HCT116 (cell line): ENCODE data around the gene FBXW8. TPM values are rescaled to one million over a fixed set of nuclear protein-coding genes. Genes with fewer than 3 reads are reported as not detected.

Experiments used
- ATAC-seq: fragments of 200-7000 bp; cut with Tn5 transposase; 2 replicates; pipeline ENCODE4 v1.9.1; 2020; ENCODE audit warnings: mild to moderate bottlenecking, moderate library complexity
- BruUV-seq: library from RNA; stranded (reverse); fragments of 400-500 nt; replicated peaks from 2 replicates; lab custom pipeline; 2021; lab: Mats Ljungman, UMichigan
- CTCF ChIA-PET: fragments of 300-600 bp; sonication (Branson Sonifier 250); formaldehyde crosslinking; loops from one replicate; lab custom pipeline; 2021; ENCODE audit warnings: antibody characterized with exemption; lab: Charles Lee
- POLR2A ChIA-PET: fragments of 300-600, 350-600 bp; sonication (Branson Sonifier 250); formaldehyde crosslinking; loops from one replicate; lab custom pipeline; 2021; ENCODE audit warnings: antibody characterized with exemption; lab: Charles Lee
- RAD21 ChIA-PET, 2 experiments: fragments of 300-600 bp; sonication (Branson Sonifier 250); formaldehyde crosslinking; loops; one replicate each; lab custom pipeline; 2023; ENCODE audit warnings: low total read pairs in 2 of 2; ENCODE audit not compliant: uncharacterized antibody in 2 of 2, unreplicated experiment in 2 of 2, low non-redundant PET in 1 of 2; lab: Charles Lee
- DNase-seq: peaks from one replicate; pipeline ENCODE4 v3.0.0-alpha.2; 2010; ENCODE audit warnings: low read depth, low spot score
- H2AFZ ChIP-seq: fragments of 200-600 bp; shearing (Covaris generic), sonication (generic); 2 replicates; pipeline ENCODE4 v1.6.1; 2017; ENCODE audit warnings: low read depth, mixed run types, mixed read lengths, antibody characterized with exemption, low read length; ENCODE audit not compliant: poor library complexity, severe bottlenecking
- H3K27ac ChIP-seq: 2 replicates; pipeline ENCODE4 v1.5.1; 2012; ENCODE audit warnings: low read depth, low read length
- H3K27me3 ChIP-seq: fragments of 200-600 bp; sonication (generic); 2 replicates; pipeline ENCODE4 v1.6.1; 2016; ENCODE audit warnings: mixed run types, low read length, mixed read lengths; ENCODE audit not compliant: insufficient read depth
- H3K36me3 ChIP-seq, 2 experiments: fragments of 200-500 bp in 1 of 2; fragments of 200-600 bp in 1 of 2; sonication (Bioruptor generic) in 1 of 2; sonication (generic) in 1 of 2; 2 replicates each; pipeline versions ENCODE4 v1.5.1 to v1.6.1; 2014 to 2016; ENCODE audit warnings: low read length in 2 of 2, inconsistent platforms in 1 of 2, mixed read lengths in 1 of 2, mixed run types in 1 of 2; ENCODE audit not compliant: insufficient read depth in 2 of 2, control insufficient read depth in 1 of 2
- H3K4me1 ChIP-seq, 2 experiments: fragments of 200-600 bp in 1 of 2; sonication (generic) in 1 of 2; 2 replicates each; pipeline versions ENCODE4 v1.5.1 to v1.6.1; 2012 to 2017; ENCODE audit warnings: low read length in 2 of 2, inconsistent platforms in 1 of 2, mild to moderate bottlenecking in 1 of 2, mixed read lengths in 1 of 2, mixed run types in 1 of 2, moderate library complexity in 1 of 2; ENCODE audit not compliant: insufficient read depth in 2 of 2, control insufficient read depth in 1 of 2
- H3K4me2 ChIP-seq: fragments of 200-600 bp; sonication (generic); 2 replicates; pipeline ENCODE4 v1.6.1; 2017; ENCODE audit warnings: mixed run types, low read length, mixed read lengths
- H3K4me3 ChIP-seq, 2 experiments: fragments of 200-600 bp in 1 of 2; sonication (generic) in 1 of 2; replicated peaks in 1 of 2; 2 replicates each; pipeline ENCODE4 v1.5.1; 2011 to 2016; ENCODE audit warnings: low read length in 2 of 2, control low read depth in 1 of 2, low read depth in 1 of 2, mild to moderate bottlenecking in 1 of 2, mixed read lengths in 1 of 2, mixed run types in 1 of 2
- H3K79me2 ChIP-seq: fragments of 200-600 bp; sonication (generic); 2 replicates; pipeline ENCODE4 v1.6.1; 2017; ENCODE audit warnings: mild to moderate bottlenecking, mixed run types, low read length, moderate library complexity, mixed read lengths; ENCODE audit not compliant: insufficient read depth
- H3K9ac ChIP-seq: fragments of 200-600 bp; sonication (generic); 2 replicates; pipeline ENCODE4 v1.6.1; 2016; ENCODE audit warnings: low read length, mixed read lengths
- H3K9me2 ChIP-seq: fragments of 200-600 bp; sonication (generic), shearing (Covaris generic); 2 replicates; pipeline ENCODE4 v1.6.1; 2017; ENCODE audit warnings: mixed run types, mild to moderate bottlenecking, moderate library complexity; ENCODE audit not compliant: insufficient read depth
- H3K9me3 ChIP-seq, 2 experiments: fragments of 200-500 bp in 1 of 2; fragments of 200-600 bp in 1 of 2; sonication (Bioruptor generic) in 1 of 2; sonication (generic) in 1 of 2; 2 replicates each; pipeline ENCODE4 v1.6.1; 2014 to 2017; ENCODE audit warnings: low read length in 2 of 2, mixed read lengths in 2 of 2, inconsistent platforms in 1 of 2, low read depth in 1 of 2, mild to moderate bottlenecking in 1 of 2, mixed run types in 1 of 2, moderate library complexity in 1 of 2; ENCODE audit not compliant: control insufficient read depth in 1 of 2, insufficient read depth in 1 of 2
- H4K20me1 ChIP-seq: fragments of 200-600 bp; sonication (generic), shearing (Covaris generic); 2 replicates; pipeline ENCODE4 v1.6.1; 2017; ENCODE audit warnings: mixed run types, mild to moderate bottlenecking, moderate library complexity; ENCODE audit not compliant: insufficient read depth
- CEBPB ChIP-seq: IDR thresholded peaks from 2 replicates; pipeline ENCODE4 v1.6.1; 2012; ENCODE audit warnings: low read depth
- ELF1 ChIP-seq: IDR thresholded peaks from 2 replicates; pipeline ENCODE4 v1.6.1; 2012; ENCODE audit warnings: low read depth, borderline replicate concordance
- EZH2phosphoT487 ChIP-seq: fragments of 200-600 bp; IDR thresholded peaks from 2 replicates; pipeline ENCODE4 v1.6.1; 2018; ENCODE audit warnings: antibody characterized with exemption, borderline replicate concordance
- FOSL1 ChIP-seq: IDR thresholded peaks from 2 replicates; pipeline ENCODE4 v1.6.1; 2012; ENCODE audit warnings: low read depth
- JUND ChIP-seq: IDR thresholded peaks from 2 replicates; pipeline ENCODE4 v1.6.1; 2012
- POLR2A ChIP-seq: IDR thresholded peaks from 2 replicates; pipeline ENCODE4 v1.7.0; 2011; ENCODE audit warnings: borderline replicate concordance; ENCODE audit not compliant: insufficient read depth, insufficient read length; ENCODE audit errors: extremely low read depth
- POLR2AphosphoS5 ChIP-seq: IDR thresholded peaks from 2 replicates; pipeline ENCODE4 v1.6.1; 2011; ENCODE audit warnings: mild to moderate bottlenecking, low read depth, low read length, moderate library complexity
- RAD21 ChIP-seq: IDR thresholded peaks from 2 replicates; pipeline ENCODE4 v1.6.1; 2012; ENCODE audit warnings: low read depth, mild to moderate bottlenecking
- SIN3A ChIP-seq: IDR thresholded peaks from 2 replicates; pipeline ENCODE4 v1.6.1; 2012; ENCODE audit warnings: low read depth
- SP1 ChIP-seq: IDR thresholded peaks from 2 replicates; pipeline ENCODE4 v1.6.1; 2012; ENCODE audit warnings: low read depth
- TCF7L2 ChIP-seq: IDR thresholded peaks from 2 replicates; pipeline ENCODE4 v1.7.0; 2011; ENCODE audit warnings: borderline replicate concordance, inconsistent platforms; ENCODE audit not compliant: insufficient read depth, insufficient read length; ENCODE audit errors: extremely low read depth
- ZFX ChIP-seq: fragments of 450-650 bp; IDR thresholded peaks from 2 replicates; pipeline ENCODE4 v1.6.1; 2017
- intact Hi-C: fragments of 100-400 bp; cut with micrococcal nuclease; formaldehyde crosslinking; loops from 2 replicates; pipeline ENCODE4 v1.10.0; 2022
- total RNA-seq: library from RNA; stranded (reverse); gene quantifications from one replicate; pipeline ENCODE4 v1.2.1, GENCODE V29; 2021; ENCODE audit not compliant: unreplicated experiment
- TF ChIP-seq, protein P1 (sequence below): IDR thresholded peaks from 2 replicates; pipeline ENCODE4 v1.6.1; 2011; ENCODE audit warnings: mild to moderate bottlenecking, low read length, moderate library complexity; ENCODE audit not compliant: insufficient replicate concordance; ENCODE audit errors: extremely low read depth
- TF ChIP-seq, protein P2 (sequence below): IDR thresholded peaks from 2 replicates; pipeline ENCODE4 v1.6.1; 2012
- TF ChIP-seq, protein P3 (sequence below): IDR thresholded peaks from 2 replicates; pipeline ENCODE4 v1.6.1; 2012
- TF ChIP-seq, protein P4 (sequence below), 3 experiments: fragments of 200-600 bp in 1 of 3; sonication (generic) in 1 of 3; IDR thresholded peaks in 2 of 3; conservative IDR thresholded peaks in 1 of 3; 2 replicates each; pipeline ENCODE4 v1.5.1; 2012 to 2017; ENCODE audit warnings: low read depth in 2 of 3, low read length in 2 of 3, antibody characterized with exemption in 1 of 3, borderline replicate concordance in 1 of 3, control low read depth in 1 of 3, mild to moderate bottlenecking in 1 of 3, mixed read lengths in 1 of 3, mixed run types in 1 of 3, moderate library complexity in 1 of 3; ENCODE audit not compliant: insufficient read depth in 1 of 3
- TF ChIP-seq, protein P5 (sequence below): IDR thresholded peaks from 2 replicates; pipeline ENCODE4 v1.6.1; 2012; ENCODE audit warnings: low read depth

FBXW8 gene
- total RNA-seq, 1 experiment from 2014 or later = 14.6 TPM

DNA sequence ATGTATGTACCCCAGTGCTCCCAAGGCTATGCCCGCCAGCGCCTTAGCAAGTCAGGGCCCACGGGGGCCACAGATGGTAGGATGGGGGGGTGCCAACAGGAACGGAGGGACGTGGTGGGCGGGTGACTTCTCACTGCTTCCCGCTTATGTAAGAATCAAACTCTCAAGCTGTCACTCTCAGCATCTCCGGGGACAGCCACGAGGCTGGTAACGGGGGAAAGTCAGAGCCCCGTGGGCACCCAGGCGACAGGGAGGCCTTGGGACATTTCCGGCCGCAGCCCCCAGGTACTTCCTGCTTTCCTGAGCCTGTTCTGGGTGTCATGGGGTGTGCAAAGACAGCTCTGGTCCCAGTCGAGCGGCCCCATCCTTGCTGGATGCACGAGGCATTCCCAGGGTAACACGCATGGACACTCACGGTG lies 129.2 kb downstream of the FBXW8 start:
- no peaks in the 10 kb centered on the region for H3K9me3 ChIP-seq

More for the DNA sequence above, 129.2 kb downstream of the FBXW8 start:
- ChIA-PET POLR2A (no interaction called here), CTCF (no interaction called here), RAD21 (no interaction called here)
- H3K36me3 ChIP-seq = no peaks in the 10 kb centered on the region
- H3K9ac ChIP-seq = no peak overlapping the region
- H3K9me2 ChIP-seq = no peaks in the 10 kb centered on the region
- intact Hi-C loops = no loop called here
- no peak overlapping the region for H3K27ac ChIP-seq
- ATAC-seq (no peak), DNase-seq (no peak)
- peaks cover 4 to 11% of the 10 kb centered on the region in 2 experiments; a peak in 3 of 4 replicates for H3K4me1 ChIP-seq
- no peak overlapping the region for H3K4me3 ChIP-seq
- BruUV-seq = no TSS peak
- H3K4me2 ChIP-seq = no peak overlapping the region
- H3K79me2 ChIP-seq = no peaks in the 10 kb centered on the region
- TF ChIP-seq, protein P1, sequence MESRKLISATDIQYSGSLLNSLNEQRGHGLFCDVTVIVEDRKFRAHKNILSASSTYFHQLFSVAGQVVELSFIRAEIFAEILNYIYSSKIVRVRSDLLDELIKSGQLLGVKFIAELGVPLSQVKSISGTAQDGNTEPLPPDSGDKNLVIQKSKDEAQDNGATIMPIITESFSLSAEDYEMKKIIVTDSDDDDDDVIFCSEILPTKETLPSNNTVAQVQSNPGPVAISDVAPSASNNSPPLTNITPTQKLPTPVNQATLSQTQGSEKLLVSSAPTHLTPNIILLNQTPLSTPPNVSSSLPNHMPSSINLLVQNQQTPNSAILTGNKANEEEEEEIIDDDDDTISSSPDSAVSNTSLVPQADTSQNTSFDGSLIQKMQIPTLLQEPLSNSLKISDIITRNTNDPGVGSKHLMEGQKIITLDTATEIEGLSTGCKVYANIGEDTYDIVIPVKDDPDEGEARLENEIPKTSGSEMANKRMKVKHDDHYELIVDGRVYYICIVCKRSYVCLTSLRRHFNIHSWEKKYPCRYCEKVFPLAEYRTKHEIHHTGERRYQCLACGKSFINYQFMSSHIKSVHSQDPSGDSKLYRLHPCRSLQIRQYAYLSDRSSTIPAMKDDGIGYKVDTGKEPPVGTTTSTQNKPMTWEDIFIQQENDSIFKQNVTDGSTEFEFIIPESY = no peak
- no peak for TF ChIP-seq EZH2phosphoT487
- TF ChIP-seq ZFX = no peak
- no peak for TF ChIP-seq RAD21
- TF ChIP-seq, protein P2, sequence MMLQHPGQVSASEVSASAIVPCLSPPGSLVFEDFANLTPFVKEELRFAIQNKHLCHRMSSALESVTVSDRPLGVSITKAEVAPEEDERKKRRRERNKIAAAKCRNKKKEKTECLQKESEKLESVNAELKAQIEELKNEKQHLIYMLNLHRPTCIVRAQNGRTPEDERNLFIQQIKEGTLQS = no peak
- TF ChIP-seq CEBPB = no peak
- TF ChIP-seq JUND = no peak
- TF ChIP-seq SIN3A = no peak
- TF ChIP-seq, protein P3, sequence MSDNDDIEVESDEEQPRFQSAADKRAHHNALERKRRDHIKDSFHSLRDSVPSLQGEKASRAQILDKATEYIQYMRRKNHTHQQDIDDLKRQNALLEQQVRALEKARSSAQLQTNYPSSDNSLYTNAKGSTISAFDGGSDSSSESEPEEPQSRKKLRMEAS = no peak
- TF ChIP-seq, protein P4, sequence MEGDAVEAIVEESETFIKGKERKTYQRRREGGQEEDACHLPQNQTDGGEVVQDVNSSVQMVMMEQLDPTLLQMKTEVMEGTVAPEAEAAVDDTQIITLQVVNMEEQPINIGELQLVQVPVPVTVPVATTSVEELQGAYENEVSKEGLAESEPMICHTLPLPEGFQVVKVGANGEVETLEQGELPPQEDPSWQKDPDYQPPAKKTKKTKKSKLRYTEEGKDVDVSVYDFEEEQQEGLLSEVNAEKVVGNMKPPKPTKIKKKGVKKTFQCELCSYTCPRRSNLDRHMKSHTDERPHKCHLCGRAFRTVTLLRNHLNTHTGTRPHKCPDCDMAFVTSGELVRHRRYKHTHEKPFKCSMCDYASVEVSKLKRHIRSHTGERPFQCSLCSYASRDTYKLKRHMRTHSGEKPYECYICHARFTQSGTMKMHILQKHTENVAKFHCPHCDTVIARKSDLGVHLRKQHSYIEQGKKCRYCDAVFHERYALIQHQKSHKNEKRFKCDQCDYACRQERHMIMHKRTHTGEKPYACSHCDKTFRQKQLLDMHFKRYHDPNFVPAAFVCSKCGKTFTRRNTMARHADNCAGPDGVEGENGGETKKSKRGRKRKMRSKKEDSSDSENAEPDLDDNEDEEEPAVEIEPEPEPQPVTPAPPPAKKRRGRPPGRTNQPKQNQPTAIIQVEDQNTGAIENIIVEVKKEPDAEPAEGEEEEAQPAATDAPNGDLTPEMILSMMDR (IDR thresholded peaks at IDR 0.05 in 2 of 3, conservative IDR thresholded peaks at IDR 0.05 in 1 of 3; ENCODE audit: borderline replicate concordance in 1 of 3, insufficient read depth in 1 of 3, low read depth in 2 of 3, low read length in 2 of 3) = no peak
- TF ChIP-seq TCF7L2 = no peak
- TF ChIP-seq, protein P5, sequence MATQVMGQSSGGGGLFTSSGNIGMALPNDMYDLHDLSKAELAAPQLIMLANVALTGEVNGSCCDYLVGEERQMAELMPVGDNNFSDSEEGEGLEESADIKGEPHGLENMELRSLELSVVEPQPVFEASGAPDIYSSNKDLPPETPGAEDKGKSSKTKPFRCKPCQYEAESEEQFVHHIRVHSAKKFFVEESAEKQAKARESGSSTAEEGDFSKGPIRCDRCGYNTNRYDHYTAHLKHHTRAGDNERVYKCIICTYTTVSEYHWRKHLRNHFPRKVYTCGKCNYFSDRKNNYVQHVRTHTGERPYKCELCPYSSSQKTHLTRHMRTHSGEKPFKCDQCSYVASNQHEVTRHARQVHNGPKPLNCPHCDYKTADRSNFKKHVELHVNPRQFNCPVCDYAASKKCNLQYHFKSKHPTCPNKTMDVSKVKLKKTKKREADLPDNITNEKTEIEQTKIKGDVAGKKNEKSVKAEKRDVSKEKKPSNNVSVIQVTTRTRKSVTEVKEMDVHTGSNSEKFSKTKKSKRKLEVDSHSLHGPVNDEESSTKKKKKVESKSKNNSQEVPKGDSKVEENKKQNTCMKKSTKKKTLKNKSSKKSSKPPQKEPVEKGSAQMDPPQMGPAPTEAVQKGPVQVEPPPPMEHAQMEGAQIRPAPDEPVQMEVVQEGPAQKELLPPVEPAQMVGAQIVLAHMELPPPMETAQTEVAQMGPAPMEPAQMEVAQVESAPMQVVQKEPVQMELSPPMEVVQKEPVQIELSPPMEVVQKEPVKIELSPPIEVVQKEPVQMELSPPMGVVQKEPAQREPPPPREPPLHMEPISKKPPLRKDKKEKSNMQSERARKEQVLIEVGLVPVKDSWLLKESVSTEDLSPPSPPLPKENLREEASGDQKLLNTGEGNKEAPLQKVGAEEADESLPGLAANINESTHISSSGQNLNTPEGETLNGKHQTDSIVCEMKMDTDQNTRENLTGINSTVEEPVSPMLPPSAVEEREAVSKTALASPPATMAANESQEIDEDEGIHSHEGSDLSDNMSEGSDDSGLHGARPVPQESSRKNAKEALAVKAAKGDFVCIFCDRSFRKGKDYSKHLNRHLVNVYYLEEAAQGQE = no peak
- no peak for TF ChIP-seq SP1
- no peak for TF ChIP-seq POLR2AphosphoS5
- no peak for TF ChIP-seq POLR2A
- TF ChIP-seq FOSL1 = no peak
- no peak for TF ChIP-seq ELF1
- TF ChIP-seq, all 23 proteins: peak for 0
- H3K27me3 ChIP-seq = no peaks in the 10 kb centered on the region
- no peak overlapping the region for H2AFZ ChIP-seq
- no peaks in the 10 kb centered on the region for H4K20me1 ChIP-seq
